Ramos (cell line): ENCODE data around the gene PHACTR3.

ENCODE experiments used
- in situ Hi-C: fragments of 300-500 bp; cut with MboI; formaldehyde crosslinking; loops from one replicate; pipeline ENCODE4 v1.14.3; 2022; ENCODE audit warnings: low sequenced_read_pairs; ENCODE audit not compliant: unreplicated experiment

Gene PHACTR3

GRCh38 chr20:59783641-59784010 is 179.3 kb downstream of the PHACTR3 start:
- in situ Hi-C loops = no loop called here

- in situ Hi-C loops = no loop called here
These were observed 180.0 kb downstream of the PHACTR3 start for GRCh38 chr20:59784365-59784764.

GRCh38 chr20:59784791-59785668 is 180.7 kb downstream of the PHACTR3 start:
- in situ Hi-C loops = no loop called here

GRCh38 chr20:59785669-59785959 is 181.3 kb downstream of the PHACTR3 start:
- in situ Hi-C loops = no loop called here

GRCh38 chr20:59785986-59786795 is 181.9 kb downstream of the PHACTR3 start:
- in situ Hi-C loops = no loop called here

- in situ Hi-C loops = no loop called here
These were observed 182.6 kb downstream of the PHACTR3 start for GRCh38 chr20:59786801-59787537.

GRCh38 chr20:59787538-59787890 is 183.2 kb downstream of the PHACTR3 start:
- in situ Hi-C loops = no loop called here

GRCh38 chr20:59788196-59788735 is 183.9 kb downstream of the PHACTR3 start:
- in situ Hi-C loops = no loop called here

- in situ Hi-C loops = no loop called here
These were observed 184.6 kb downstream of the PHACTR3 start for GRCh38 chr20:59788811-59789397.

GRCh38 chr20:59789686-59790085 is 185.3 kb downstream of the PHACTR3 start:
- in situ Hi-C loops = no loop called here

- in situ Hi-C loops = no loop called here
These were observed 186.0 kb downstream of the PHACTR3 start for GRCh38 chr20:59790346-59790745.

- in situ Hi-C loops = no loop called here
These were observed 188.0 kb downstream of the PHACTR3 start for GRCh38 chr20:59792300-59792699.

GRCh38 chr20:59794555-59794954 is 190.2 kb downstream of the PHACTR3 start:
- in situ Hi-C loops = no loop called here

- in situ Hi-C loops = no loop called here
These were observed 196.0 kb downstream of the PHACTR3 start for GRCh38 chr20:59800309-59800708.

GRCh38 chr20:59802018-59802417 is 197.7 kb downstream of the PHACTR3 start:
- in situ Hi-C loops = no loop called here

GRCh38 chr20:59802471-59803221 is 198.3 kb downstream of the PHACTR3 start:
- in situ Hi-C loops = no loop called here

- in situ Hi-C loops = no loop called here
These were observed 200.0 kb downstream of the PHACTR3 start for GRCh38 chr20:59804347-59804746.

GRCh38 chr20:59804871-59805665 is 200.7 kb downstream of the PHACTR3 start:
- in situ Hi-C loops = no loop called here
